Stimulated activated CD8-positive, alpha-beta memory T cell treated with anti-CD3 and anti-CD28 coated beads, Interleukin-2, amount 100 ng/mL, for 48 hours (primary cell): ENCODE data around the gene FOXF1.

Source experiments
- DNase-seq, 2 donors: peaks; one replicate each; pipeline ENCODE4 v3.0.0-alpha.2; 2020; ENCODE audit warnings: low read depth in 2 of 2

Gene FOXF1

DNA sequence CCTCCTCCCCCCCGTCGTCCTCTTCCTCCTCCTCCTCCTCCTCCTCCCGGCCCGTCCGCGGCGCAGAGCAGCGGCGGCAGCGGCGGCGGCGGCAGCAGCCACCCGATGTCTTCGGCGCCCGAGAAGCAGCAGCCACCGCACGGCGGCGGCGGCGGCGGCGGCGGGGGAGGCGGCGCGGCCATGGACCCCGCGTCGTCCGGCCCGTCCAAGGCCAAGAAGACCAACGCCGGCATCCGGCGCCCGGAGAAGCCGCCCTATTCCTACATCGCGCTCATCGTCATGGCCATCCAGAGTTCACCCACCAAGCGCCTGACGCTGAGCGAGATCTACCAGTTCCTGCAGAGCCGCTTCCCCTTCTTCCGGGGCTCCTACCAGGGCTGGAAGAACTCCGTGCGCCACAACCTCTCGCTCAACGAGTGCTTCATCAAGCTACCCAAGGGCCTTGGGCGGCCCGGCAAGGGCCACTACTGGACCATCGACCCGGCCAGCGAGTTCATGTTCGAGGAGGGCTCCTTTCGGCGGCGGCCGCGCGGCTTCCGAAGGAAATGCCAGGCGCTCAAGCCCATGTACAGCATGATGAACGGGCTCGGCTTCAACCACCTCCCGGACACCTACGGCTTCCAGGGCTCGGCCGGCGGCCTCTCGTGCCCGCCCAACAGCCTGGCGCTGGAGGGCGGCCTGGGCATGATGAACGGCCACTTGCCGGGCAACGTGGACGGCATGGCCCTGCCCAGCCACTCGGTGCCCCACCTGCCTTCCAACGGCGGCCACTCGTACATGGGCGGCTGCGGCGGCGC lies at the start of gene FOXF1:
Gene FOXF1, plus strand, starts transcription at position 63 of the 797 bp plus-strand sequence. Its CDS starts 43 bp downstream, at position 106.
- DNase-seq = no peak

DNA sequence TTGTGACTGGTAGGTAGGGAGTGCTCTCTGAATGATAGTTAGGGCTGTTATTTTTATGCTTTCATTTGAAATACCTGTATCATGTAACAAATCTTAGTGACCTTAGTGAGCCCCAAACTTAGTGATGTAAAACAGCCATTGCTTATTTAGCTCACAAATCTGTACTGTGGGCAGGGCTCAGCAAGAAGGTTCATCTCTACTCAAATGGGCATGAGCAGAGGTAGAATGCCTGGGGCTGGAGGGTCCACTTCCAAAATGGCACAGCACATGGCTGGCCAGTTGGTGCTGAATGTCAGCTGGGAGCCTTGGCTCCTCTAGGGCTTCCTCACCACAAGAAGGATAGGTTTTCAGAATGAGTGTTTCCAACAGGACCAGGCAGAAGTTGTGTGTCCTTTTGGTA lies 49.3 kb upstream of the FOXF1 start:
- DNase-seq = no peak

DNA sequence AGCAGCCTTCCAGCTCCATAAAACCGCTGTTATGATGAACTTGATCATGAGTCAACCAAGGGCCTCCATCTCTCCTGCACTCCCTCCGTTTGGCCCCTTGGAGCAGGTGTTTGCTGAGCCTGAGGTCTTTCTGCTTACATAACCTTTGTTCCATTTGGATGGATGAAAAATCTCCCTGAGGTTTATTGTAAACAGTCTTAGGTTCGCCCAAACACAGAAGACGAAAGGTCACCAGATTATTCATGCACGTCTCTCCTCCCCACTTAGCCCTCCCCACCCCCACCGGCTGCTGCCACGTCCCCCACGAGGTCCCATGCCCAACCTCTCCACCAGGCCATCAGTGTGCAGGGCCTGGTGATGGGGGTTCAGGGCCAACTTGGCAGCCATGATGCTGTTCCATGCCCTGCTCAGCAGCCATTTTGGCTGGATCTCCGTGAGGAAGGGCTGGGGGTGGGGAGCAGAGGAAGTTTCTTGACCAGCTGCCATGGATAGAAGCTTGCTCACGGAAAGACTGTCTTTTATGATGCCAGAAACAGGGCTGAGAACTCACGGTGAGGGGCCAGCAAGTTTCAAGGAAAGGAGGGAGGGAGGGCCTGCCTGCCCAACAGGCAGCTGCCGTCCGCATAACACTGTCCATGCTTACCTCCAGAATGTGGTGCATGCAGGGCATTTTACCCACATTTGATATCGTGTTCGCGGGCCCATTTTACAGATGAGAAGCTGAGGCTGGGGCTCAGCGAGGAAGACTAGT lies 47.8 kb upstream of the FOXF1 start:
- no peak for DNase-seq

DNA sequence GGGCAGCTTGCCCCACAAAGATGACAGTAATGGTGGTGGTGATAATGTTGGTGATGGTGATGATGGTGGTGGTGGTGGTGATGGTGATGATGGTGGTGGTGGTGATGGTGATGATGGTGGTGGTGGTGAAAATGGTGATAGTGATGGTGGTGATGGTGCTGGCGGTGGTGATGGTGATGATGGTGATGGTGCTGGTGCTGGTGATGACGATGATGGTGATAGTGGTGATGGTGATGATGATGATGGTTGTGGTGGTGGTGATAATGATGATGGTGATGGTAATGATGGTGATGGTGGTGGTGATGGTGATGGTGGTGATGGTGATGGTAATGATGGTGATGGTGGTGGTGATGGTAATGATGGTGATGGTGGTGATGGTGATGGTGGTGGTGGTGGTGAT lies 46.3 kb upstream of the FOXF1 start:
- DNase-seq = no peak

DNA sequence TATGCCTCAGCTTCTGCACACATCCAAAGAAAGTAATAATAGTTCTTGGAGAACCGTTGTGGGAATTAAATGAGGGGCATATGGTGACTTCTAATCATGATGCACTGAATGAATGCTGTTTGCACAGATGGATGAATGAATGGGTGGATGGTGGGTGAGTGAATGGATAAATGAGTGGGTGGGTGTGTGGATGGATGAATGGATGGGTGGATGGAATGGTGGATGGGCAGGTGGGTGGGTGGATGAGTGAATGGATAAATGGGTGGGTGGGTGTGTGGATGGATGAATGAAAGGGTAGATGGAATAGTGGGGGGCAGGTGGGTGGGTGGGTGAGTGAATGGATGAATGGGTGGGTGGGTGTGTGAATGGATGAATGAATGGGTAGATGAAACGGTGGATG lies 44.9 kb upstream of the FOXF1 start:
- DNase-seq = no peak

DNA sequence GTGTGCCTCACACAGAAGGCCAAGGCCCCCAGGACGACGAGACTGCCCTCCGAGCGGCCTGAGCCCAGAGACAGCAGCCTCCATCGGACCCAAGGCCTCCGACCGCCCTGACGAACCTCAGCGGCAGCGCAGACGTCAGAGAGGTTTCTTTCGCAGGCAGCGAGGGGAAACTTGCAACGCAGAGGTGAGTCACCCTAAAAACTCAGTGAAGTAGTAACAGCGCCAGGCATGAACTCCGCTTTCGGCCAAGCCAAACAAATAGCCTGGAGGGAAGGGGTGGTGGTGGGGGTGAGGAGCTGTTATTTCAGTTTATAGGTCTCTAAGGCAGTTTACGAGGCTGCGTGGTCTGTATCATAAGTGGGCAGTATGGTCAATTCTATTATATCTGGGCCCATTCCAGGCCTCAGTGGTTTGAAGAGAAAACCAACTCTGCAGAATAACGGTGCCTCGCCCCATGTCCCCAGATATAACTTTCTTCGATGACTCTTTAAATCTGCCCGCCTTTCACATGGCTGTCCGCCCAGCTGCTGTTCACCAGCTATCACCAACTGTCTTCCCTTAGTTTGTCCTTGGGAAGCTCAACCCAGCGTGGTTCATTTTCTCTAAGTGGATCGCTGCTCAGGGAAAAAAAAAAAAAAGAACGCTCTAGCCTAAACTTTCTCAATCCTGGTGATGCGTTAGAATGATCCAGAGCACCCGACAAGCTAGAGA lies 43.5 kb upstream of the FOXF1 start:
- DNase-seq = no peak

DNA sequence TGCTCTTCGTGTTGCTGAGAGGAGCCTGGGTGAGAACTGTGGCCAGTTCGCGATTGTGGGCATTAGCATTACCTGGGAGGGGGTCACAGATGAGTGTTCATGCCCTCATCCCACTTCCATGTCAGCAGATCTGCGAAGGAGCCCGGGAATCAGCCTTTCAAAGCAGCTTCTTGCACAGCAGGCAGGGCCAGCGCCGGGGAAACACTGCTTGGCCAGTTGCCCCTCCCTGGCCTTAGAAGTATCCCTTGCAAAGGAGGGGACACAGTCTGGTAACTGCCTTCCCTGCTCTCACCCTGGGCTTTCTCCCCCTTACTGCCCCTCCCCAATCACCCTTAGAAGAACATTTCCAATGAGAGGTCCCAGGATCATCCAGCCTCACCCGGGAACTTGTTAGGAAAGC lies 42.8 kb upstream of the FOXF1 start:
- DNase-seq = no peak

DNA sequence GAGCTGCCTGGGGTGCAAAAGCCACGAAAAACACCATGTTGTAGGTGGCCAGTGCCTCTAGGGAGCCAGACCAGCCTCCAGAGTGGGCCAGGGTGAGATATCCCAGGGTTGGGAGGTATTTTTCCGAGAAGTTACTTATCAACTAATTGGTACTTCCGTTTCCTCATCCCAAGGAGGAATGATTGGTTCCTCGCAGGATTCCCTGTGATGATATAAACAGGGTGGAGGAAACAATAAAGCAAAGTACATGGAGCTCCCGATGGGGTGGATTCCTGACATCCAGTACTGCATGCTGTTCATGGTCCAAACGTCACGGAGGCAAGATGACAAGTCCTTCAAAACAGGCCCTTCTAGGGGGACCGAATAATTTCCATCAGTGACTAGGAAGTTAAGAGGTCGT lies 39.4 kb upstream of the FOXF1 start:
- DNase-seq = no peak

DNA sequence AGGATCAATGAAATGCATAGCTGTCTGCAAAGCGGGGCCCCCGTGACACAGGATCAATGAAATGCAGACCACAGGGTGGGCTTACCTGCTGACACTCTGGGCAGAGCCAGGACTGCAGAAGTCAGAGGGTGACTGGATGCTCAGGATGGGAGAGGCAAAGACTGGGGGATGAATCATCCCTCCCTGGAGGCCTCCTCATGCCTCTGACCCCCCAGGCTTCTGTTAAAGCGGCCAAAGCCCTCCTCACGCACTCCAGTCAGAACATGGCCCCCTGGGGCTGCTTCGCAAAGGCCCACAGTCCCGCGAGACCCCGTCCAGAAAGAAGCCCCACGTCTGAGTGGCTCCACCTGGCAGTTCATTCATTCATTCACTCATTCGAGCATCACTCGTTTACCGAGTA lies 38.4 kb upstream of the FOXF1 start:
- DNase-seq = no peak

DNA sequence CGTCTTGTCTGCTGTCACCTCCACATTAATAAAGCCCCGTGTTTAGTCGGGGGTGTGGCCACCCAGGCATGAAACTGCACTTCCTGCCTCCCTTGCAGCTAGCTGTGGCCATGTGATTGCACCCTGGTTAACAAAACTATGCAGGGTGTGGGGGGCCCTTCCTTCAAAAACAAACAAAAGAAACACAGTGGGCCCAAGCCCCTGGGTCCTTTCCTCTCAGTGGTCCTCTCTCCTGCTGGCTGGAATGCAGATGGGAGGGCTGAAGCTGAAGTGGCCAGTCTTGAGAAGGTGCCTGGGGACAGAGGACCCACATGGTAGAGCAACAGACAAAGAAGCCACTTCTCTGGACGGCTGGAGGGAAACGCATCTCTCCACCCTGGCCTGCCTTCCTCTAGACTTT lies 38.0 kb upstream of the FOXF1 start:
- DNase-seq = no peak

DNA sequence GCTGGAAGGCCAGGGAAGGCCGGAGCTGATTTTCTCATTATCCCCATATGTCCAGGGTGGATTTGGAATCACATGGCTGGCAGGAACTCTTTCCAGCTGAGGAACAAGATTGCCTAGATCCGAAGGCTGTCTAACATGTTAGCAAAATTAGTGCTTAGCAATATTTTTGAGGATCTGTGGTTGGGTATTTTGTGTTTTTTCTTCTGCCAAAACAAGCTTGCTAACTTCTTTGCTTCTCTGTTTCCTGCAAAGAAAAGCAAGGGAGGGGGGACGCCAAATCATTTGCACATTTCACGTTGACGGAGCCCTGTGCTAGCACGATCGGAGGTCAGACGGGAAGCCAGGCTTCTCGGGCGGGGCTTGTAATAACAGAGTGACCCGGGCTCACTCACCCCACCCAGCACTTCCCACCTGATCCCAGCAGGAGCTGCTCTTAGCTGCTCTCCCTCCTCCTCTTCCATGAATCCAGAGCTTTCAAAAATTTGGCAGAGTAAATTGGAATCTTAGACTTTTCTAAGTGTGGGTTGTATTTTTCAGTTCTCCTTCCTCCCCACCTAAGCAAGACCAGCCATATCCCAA lies 33.3 kb upstream of the FOXF1 start:
- no peak for DNase-seq

DNA sequence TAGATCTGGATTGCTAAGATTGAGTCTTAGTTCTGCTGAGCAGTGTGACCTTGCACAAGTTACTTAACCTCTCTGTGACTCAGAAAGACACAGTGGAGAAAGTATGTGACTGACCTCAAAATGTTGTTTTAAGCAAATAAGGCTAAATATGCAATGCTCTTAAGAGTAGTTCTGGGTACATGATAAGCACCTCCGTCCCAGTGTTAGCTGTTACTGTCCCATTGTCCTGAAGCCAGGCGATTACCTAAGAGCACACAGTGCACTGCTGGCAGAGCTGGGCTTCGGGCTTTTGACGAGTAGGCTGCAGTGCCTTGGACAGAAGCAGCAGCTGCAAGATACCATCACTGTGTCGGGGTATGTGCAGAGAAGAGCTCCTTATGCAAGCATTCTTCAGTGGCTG lies 32.7 kb upstream of the FOXF1 start:
- DNase-seq = no peak

DNA sequence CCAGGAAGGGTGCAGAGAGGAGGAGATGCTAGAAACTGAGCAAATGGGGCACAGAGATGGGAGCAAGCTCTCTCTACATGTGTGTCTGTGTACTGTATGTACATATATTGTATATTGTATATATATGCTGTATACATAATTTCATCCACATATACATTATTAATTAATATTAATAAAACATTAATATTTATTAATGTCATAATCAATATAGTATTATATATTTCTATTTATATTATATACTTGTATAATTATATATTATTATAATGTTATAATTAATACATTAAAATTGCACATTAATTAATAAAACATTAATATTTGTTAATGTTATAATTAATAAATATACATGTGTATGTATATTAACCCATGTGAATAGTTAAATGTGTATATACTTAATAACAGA lies 31.5 kb upstream of the FOXF1 start:
- no peak for DNase-seq

DNA sequence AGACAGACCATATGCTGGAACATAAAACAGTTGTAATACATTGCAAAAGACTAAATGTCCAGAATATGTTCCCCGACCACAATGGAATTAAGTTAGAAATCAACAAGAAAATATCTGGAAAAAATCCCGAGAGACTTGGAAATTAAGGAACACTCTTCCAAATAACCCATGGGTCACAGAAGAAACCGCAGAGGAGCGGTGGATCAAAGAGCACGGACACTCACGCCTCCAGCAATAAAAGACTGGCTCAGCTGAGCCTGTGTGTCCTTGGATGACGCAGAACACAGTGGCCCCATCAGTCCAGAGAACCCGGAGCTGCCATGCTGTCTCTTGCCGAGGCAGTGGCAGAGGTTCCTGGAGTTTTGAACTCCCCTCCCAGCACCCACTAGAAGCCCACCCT lies 30.9 kb upstream of the FOXF1 start:
- no peak for DNase-seq

DNA sequence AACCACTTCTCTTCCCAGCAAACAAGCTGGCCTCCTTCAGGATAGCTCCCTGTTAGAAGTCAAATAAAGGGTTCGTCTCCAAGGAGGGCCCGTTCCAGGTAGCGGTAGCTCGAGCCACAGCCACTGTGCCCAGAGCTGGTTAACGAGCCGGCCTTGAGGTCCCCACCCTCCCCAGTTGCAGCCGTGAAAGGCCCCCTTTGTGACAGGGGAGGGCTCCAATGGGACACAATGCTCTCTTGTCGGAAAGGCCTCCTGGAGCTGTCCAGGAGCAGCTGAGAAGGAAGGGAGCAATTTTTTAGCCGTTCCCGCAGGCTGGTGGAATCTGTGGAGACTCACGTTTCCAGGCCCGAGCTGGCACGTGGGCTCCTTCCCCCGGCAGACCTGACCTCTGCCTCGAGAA lies 29.9 kb upstream of the FOXF1 start:
- DNase-seq = no peak

DNA sequence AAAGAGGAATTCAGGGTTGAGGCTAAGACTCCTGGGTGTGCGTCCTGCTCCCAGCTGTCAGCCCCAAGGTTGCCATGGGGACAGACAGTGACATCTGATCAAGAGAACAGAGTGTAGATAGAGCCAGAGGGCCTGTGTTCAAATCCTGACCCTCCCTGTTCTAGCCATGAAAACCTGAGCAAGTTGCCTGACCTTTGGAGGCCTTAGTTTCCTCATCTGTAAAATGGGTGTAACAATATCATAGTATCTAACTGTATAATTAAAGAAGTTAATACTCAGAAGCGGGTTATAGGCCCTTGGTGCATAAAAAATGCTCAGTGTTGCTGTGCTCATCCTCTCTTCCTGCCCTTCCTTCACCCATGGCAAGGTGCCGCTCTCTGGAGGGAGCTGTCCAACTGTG lies 28.7 kb upstream of the FOXF1 start:
- no peak for DNase-seq

DNA sequence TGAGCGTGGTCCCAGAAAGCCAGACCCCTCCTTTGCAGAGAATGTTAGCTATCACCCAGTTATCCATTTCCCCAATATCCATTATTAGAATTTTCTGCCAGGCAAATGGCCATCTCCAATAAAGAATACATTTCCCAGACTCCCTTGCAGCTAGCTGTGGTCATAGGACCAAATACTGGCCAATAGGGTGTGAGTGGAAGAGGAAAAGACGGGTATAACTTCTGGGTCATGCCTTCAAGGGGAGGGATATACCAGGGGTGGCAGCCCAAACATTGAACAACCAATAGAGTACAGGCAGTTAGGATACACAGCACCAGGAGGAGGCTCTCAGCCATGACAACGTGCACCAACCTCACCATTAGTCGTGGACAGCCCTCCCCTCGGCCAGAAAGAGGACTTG lies 26.1 kb upstream of the FOXF1 start:
- no peak for DNase-seq

DNA sequence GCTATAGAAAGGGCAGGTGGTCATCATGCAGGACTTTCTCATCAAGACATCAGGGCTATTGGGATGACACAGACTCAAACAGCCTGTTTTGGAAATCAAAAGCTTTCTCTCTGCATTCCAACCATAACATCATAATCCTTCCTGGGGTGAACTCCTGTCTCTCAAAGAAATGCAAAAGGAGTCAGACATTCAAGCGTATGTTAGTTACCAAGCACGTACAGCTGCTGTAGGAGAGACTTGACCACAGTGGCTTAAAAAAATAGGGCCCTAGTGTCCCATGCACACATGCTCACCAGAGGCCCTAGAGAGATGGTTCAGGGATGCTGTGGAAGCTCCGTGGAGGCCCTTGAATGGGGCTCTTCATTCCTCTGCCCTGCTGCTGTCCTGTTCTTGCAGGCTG lies 24.6 kb upstream of the FOXF1 start:
- no peak for DNase-seq

DNA sequence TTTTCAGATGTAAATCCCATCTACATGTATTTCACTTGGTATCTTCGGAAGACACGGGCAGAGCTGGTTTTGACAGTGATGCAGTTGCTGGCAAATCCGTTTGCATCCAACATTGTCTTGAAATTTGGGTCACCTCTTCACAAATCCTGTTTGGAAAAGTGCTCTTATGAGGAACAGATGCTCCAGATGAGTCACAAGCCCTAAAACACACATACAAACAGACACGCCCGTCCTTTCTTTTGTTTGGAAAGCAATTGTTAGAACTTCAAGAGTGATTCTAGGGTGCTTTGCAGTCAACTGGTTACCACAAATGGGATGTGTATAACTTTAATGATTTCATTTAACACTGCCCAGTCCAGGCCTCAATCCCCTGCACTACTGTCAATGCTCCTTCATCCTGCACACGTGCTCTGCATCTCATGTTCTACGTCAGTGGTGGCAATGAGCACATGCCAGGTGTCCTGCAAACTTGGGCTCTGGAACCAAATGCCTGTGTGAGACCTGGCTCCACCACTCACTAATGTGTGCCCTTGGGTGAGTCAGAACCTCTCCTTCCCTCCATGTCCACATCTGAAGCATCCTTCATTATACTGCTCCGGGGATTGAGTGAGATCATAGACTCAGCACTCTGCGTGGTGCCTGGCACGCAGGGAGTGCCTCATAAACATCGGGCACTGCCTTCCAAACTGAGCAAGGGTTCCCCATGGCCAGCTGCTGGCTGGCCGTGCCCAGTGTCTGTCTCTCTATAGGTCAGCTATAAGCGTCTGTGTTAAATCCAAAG lies 19.3 kb upstream of the FOXF1 start:
- no peak for DNase-seq

DNA sequence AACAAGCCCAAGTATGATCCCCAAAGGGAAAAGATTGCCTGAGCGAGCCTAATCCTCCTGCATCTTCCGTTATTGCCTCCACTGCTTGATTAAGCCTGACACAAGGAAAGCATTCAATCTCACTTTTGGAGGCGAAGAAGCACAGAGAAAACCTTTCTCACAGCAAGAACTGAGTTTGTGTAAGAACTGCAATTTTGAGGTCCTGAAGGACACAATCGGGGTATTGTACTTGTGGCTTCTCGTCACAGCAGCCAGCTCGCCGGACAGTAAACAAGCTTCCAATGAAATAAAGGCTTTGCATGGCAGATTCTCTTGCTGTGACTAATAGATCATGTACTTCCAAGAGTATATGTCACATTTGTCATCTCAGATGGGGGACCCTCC lies 18.7 kb upstream of the FOXF1 start:
- DNase-seq = no peak

DNA sequence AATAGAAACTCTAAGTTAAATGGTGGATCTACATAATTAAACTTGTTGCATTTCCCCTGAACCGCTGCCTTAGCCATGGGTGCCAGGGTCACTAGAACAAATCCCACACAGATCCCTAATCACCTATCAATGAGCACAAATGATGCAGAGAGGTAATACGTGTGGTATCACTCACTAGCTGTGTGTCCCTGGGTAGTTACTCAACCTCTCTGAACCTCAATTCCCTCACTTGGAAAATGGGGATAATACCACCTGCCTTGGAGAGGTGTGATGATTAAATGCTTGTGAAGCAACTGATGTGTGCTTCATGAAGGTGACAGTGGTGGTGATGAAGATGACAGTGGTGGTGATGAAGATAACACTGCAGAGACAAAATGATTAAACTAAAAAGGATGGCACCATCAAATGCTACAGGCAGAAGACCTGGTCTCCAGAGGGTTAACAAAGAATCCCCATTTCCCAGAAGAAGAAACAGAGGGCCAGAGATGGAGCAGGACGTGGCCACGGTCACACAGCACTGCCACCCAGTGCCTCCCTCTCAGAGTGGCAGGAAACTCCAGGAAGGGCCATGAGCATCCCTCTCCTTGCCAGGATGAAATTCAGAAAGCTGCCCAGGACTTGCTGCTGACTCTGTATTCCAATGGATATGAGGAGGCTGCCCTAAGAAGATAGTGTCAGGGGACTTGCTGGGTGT lies 17.9 kb upstream of the FOXF1 start:
- no peak for DNase-seq
